Measurements from ENCODE around the gene UCP3.

Gene UCP3

GRCh38 chr11:73976451-73977151, 32.3 kb downstream of the UCP3 start:
- no peak for FAIRE-seq

GRCh38 chr11:73975479-73975757, 33.5 kb downstream of the UCP3 start:
- FAIRE-seq, result no peak

DNA sequence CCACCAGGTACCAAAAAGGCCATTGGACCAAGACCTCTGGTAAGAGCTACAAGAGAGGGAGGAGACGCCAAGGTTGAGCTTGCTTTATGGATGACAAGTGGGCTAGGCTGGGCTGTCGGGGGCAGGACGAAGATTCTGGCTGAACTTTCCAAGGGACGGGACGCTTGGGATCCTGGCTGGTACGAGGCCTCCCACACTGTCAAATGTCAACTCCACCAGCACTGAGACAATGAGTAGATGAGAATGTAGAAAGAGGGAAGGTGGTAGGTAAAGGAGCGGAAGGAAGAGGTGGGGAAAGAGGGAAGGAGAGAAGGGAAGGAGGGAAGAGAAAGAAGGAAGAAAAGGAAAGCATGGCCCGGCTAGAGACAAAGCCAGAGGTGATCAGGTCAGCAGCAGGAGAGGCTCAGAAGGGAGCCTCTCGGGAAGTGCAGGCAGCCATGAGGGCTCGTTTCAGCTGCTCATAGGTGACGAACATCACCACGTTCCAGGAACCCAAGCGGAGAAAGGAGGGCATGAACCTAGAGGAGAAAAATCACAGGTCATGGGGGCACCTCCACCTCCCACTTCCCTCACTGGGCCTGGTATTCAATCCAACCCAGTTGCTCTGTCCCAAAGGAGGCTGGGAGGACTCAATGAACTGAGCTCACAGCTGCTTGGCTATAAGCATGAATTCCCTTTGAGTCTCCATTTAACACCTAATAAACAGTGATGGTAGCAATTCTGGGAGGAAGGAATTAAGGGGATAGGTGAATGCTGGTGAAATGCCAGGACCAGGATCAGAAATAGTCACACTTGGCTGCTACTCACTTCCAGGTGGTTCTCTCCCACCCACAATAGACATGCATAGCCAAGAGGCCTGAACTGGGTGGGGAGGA, 34.0 kb downstream of the UCP3 start:
- no peak for FAIRE-seq

GRCh38 chr11:73972620-73973449, 36.0 kb downstream of the UCP3 start:
- no peak for FAIRE-seq

DNA sequence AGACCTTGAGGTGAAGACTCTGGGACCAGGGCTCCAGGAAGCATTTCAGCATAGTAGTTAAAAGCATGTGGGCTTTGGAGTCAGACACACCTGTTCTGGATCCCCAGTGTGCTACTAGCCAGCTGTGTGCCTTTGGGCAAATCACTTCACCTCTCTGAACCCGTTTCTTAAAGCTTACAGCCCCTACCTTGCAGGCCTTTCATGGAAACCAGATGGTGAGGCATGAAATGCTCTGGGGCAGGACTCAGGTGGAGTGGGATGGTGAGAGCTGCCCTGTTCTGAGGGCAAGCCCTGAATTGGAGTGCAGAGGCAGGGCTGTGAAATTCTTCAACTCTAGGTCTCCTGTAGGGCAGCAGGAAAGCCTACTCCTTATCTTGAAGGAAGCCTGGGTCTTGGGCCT, 36.7 kb downstream of the UCP3 start:
- no peak for FAIRE-seq

GRCh38 chr11:73971175-73971719, 37.6 kb downstream of the UCP3 start:
- no peak for FAIRE-seq

DNA sequence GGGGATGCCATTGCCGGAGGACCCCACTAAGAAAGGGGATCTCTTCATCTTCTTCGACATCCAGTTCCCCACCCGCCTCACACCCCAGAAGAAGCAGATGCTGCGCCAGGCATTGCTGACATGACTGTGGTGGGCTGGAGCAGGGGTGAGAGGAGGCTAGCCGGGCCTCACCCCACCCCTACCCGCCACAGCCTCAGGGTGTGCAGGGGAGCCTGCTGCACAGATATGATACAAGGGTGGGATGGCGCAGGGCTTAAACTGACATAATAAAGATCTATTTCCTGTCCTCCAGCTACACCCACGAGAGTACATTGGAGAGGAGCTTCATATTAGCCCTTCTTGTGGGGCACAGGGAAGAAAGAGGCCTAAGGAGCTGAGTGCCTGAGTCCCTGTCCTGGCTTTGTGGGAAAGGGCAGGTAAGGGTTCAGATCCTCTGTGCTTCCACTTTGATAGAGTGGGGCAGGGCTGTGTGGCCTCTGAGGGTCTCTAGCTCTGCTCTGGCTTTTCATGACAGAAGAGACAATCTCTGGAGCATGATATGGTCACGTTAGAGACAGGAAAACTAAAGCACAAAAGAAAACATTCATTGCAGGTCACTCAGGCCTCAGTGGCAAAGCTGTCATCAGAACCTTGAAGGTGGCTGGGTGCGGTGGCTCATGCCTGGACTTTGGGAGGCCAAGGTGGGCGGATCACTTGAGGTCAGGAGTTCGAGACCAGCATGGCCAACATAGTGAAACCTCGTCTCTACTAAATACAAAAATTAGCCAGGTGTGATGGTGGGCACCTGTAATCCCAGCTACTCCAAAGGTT, 38.7 kb downstream of the UCP3 start:
- no peak for FAIRE-seq

GRCh38 chr11:73969091-73969490, 39.8 kb downstream of the UCP3 start:
- no peak for FAIRE-seq

DNA sequence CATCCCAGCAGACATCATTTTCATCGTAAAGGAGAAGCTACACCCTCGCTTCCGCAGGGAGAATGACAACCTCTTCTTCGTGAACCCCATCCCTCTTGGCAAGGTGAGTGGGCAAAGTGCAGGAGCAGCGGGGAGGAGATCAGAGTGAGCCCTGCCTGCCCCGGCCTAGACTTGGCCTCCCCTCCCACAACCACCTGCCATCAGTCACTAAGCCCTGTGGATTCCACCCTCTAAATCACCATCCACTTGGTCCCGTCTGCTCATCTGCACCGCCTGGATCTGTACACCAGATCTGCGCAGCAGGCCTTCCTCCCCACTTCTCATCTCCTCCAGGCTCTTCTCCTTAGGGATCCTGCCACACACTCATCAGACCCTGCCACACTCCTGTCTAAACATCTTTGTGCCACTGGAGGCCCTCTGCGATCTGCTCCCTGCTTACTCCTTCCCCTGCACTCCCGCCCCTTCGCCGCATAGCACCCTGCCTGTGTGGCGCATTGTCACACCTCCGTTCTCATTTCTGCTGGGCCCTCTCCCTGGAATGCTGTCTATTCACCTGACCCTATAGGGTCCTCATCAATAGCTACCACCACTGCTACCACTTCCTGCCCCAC, 40.4 kb downstream of the UCP3 start:
- no peak for FAIRE-seq

- no peak for FAIRE-seq
Measured at GRCh38 chr11:73965764-73966121, 43.1 kb downstream of the UCP3 start.

- no peak for FAIRE-seq
Measured at GRCh38 chr11:73965076-73965763, 43.7 kb downstream of the UCP3 start.

GRCh38 chr11:73963861-73964260, 45.0 kb downstream of the UCP3 start:
- no peak for FAIRE-seq

- FAIRE-seq, result no peak
Measured at GRCh38 chr11:73962101-73962705, 46.7 kb downstream of the UCP3 start.

DNA sequence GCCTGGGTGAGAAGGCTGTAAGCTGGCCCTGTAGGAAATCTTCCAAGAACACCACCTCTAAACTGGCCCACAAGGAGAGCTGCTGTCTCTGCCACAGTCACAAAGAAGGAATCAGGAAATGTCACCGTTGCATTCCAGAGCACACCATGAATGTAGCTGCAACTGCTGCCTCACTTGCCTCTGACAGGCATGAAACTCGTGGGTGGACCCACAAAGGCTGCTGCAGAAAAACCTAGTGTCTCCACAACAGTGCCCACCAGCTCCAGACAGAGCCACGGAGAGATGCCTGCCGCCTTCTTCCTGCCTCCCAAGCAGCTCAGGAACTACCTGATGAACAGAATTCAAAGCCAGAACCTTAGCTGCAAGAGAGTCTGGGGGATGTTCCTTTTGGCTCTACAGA, 47.6 kb downstream of the UCP3 start:
- FAIRE-seq, result no peak

DNA sequence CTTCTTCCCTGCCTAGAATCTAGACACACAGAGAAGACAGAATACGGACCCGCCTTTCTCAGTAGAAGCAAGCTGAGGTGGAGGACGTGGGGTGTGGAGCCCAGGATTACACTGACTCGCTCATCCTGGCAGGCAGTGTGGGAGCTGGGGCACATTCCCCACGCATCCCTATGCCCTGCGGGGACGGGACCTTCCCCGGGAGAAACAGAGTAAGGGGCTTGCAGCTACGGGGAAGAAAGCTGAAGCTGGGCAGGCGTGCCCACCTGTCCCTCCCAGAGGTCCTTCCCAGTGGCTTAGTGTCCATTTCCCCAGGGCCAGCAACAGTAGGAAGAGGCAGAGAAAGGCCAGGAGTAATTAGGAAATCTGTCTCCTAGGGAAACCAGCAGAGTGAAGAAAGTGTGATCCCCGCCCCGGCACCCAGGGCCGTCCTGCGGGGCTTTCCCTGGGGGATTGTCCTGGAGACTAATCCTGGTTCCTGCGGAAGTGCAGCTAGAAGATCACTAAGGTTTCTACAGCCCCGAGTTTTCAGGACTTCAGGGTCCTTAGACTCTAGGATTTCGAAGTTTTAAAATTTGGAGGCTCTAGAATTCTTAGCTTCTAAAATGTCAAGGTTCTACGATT, 50.3 kb downstream of the UCP3 start:
- FAIRE-seq, result no peak

DNA sequence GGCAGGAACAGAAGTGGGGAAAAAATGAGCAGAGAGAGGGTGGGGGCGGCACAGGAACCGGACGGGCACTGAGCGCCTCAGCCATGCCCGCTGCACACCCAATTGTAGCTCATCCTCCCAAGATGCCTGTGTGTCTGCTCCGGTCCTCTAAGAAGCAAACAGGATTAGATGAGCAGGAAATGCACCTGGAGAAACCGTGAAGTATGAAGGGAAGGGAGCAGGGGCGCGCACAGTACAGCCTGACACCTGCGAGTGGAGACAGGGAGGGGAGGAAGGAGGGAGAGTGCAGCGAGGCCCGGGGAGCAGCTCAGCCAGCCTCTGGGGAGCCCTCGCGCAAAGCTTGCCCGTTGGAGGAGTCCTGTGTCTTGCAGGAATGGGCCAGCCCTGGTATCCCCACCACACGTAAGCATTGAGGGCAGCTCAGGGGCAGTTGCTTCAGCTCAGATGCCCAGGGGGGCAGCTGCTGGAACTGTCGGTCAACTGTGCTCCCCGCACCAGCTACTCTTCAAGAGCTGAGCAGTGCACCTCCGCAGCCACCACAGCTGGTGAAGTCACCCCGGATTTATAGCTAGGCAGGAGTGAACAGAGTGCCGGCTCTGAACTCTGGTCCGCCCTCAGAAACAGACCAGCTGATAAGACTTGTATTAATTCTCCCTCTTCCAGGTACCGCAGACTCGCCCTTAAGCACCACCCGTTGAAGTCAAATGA, 51.1 kb downstream of the UCP3 start:
- FAIRE-seq, result no peak

- no peak for FAIRE-seq
Measured at GRCh38 chr11:73956876-73957653, 51.8 kb downstream of the UCP3 start.

- no peak for FAIRE-seq
Measured at GRCh38 chr11:73951797-73952196, 57.1 kb downstream of the UCP3 start.

Measured in endometrium (tissue), 2 donors.